GM20431 (cell line): ENCODE results near the gene ICOS.
"Not testable (repeated sequence)": the region's sequence is repeated elsewhere in the genome, so short reads cannot be mapped to it uniquely, and the experiment has no call there.

Source experiments
- in situ Hi-C: fragments of 300-500 bp; cut with MseI, MboI; formaldehyde crosslinking; loops from one replicate; pipeline ENCODE4 v1.15.0; 2020; ENCODE audit warnings: low sequenced_read_pairs; ENCODE audit not compliant: unreplicated experiment

Gene ICOS

DNA sequence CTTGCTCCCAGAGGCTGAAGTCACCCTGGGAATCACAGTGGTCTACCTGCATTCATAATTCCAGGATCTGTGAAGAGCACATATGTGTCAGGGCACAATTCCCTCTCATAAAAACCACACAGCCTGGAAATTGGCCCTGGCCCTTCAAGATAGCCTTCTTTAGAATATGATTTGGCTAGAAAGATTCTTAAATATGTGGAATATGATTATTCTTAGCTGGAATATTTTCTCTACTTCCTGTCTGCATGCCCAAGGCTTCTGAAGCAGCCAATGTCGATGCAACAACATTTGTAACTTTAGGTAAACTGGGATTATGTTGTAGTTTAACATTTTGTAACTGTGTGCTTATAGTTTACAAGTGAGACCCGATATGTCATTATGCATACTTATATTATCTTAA is 24.2 kb downstream of the ICOS start:
- in situ Hi-C loops, result no loop called here

DNA sequence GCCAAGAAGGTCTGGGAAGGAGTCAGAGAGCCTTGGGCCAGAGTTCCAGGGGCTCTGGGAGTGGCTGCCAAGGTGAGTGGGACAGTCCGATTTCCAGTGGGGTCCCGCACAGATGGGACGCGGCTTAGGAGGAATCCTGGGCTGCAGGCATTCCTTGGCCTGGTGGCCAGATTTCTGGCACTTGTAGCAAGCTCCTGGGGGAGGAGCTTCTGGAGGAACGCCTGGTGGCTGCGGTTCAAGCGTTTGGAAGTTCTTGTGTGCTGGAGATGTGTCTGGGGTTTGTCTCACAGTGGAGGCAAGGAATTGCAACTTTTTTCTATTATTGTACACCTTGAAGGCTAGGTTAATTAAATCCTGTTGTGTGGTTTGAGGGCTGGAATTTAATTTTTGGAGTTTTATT is 28.6 kb downstream of the ICOS start:
- in situ Hi-C loops, result not testable (repeated sequence)

DNA sequence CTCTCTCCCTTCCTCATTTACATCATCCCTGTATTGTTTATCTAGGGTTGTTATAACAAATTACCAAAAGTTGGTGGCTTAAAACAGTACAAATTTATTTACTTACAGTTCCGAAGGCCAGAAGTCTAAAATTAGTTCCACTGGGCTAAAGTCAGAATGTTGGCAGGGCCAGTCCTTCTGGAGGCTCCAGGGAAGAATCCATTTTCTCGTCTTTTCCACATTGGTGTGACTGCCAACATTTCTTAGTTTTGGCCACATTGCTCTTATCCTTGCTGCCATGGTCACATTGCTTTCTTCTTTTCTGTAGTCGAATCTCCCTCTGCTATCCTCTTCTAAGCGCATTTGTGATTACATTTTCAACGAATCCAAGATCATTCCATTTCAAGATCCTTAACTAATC is 34.7 kb downstream of the ICOS start:
- in situ Hi-C loops, result no loop called here

DNA sequence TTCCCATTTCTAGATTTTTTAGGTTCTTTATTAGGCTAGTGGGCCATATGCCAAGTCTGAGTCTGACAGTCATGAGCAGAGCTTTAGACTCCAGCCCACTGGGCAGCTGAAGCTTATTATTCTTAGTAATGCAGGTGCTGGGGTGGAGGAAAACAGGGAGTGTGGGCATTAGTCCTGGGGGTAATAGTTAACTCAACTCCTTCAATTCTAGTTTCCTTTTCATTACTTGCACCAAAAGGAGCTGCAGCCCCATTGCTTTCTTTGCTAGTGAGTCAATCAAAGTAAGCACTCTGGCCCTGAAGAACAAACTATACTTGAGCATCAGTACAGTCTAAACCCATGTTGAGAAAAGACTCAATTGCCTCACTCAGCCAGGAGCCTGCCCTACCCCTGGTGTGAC is 35.5 kb downstream of the ICOS start:
- in situ Hi-C loops, result no loop called here

DNA sequence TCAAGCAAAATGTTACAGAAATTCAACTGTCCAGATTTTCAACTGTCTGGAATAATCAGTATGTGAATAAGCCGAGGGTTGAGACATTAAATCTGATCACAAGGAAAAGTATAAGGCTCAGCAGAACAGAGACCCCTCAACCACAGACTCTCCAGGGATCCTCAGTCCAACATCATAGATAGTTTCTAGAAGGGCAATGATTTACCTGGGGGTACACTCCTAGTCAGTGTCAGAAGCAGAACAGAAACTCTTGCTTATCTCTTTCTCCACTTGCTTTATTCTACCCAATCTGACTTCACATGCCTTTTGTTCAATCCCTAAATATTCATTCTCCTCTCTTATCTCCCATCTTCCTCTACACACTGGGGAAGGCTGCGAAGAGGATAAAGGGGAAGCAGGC is 36.4 kb downstream of the ICOS start:
- in situ Hi-C loops, result no loop called here

DNA sequence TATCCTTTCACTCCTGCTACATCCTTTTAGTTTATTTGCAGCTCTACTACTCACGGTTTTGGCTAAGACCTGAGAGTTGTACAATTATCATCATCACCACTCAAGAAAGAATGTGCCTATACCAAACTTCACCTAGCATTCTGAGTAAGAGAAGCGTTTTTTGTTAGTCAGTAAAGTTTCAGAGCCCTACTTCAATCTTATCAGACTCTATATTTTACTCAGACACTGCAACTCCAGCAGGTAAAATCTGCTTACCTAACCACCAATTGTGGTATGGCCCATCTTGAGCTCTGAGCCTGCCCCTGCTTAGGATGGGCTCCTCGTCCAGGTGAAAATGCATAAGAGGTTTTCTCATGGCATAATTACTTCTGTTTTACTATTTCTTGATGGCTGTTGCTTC is 37.1 kb downstream of the ICOS start:
- in situ Hi-C loops, result no loop called here

DNA sequence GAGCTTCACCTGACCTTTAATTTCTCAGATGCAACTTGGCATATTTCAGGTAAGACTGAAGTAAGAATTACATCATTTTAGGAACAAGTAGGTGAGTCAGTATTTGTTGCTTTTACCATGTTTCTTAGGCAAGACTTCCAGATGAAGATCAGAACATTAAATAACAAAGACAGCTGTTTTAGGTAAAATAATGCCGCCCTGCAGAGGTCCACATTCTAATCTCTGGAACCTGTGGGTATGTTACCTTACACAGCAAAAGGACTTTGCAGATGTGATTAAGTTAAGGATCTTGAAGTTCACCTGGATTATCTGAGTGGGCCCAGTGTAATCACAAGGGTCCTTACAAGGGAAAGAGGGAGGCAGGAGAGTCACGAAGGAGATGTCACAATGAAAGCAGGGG is 39.3 kb downstream of the ICOS start:
- in situ Hi-C loops, result no loop called here

DNA sequence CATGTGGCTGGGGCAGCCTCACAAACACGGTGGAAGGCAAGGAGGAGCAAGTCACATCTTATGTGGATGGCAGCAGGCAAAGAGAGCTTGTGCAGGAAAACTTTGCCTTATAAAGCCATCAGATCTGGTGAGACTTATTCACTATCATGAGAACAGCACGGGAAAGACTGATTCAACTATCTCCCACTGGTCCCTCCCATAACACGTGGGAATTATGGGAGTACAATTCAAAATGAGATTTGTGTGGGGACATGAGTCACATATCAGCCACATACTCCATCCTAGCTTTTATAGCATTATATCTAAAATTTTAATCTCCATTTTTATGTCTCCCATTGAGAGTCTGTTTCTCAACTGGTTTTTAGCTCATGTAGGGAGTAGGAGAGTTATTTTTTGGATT is 45.7 kb downstream of the ICOS start:
- in situ Hi-C loops, result no loop called here

DNA sequence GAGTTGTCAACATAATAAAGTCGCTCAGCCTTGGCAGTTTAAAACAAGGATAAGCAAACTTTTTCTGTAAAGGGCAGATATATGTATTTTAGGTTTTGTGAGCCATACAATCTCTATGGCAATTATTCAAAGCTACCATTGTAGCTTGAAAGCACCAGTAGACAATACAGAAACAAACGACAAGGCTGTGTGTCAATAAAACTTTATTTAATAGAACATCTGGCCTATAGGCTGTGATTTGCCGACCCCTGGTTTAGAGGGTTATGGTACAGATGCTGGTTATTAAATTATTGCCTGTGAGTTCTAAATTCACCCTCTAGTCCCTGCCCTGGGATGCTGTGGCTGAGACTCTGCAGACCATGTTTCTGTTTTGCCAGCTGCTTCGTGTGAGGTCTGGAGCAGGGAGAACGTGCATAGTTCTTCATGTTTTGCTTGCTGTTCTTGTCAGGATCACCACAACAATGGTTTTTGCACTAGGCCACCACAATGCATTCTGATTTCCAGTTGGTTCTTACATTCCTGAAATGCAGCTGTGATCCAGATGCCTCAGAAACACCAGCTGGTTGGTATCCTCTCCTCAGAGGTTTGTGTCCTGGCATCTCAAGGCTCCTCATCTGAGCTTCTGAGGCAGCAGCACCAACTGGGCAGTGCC is 46.6 kb downstream of the ICOS start:
- in situ Hi-C loops, result no loop called here

DNA sequence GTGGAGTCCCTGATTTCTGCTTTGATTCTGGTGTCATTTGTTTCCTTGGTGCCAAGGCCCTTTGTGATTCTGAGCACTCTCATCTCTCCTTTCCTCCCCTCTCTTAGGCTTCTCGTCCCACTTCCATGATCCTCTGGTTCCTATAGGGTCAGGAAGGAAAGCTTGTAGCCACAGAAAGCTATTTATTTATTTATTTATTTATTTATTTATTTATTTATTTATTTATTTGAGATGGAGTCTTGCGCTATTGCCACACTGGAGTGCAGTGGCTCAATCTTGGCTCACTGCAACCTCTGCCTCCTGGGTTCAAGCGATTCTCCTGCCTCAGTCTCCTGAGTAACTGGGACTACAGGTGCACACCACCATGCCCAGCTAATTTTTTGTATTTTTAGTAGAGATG is 49.4 kb downstream of the ICOS start:
- in situ Hi-C loops, result not testable (repeated sequence)

DNA sequence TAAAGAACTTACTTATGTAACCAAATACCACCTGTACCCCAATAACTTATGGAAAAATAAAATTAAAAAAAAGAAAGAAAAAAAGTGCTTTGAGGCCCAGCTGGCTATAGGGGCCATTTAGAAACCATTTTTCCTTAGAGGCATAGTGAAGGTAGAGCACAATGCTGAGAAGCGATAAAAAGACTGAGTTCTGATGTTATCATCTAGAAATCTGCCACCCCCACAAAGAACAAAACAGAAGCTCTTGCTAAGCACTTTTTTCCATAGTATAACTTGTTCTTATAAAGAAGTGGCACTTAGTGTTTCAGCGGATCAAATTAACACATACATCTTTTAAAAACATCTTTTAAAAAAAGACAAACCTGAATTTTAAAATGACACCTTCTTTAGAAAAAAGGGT is 51.4 kb downstream of the ICOS start:
- in situ Hi-C loops, result no loop called here

DNA sequence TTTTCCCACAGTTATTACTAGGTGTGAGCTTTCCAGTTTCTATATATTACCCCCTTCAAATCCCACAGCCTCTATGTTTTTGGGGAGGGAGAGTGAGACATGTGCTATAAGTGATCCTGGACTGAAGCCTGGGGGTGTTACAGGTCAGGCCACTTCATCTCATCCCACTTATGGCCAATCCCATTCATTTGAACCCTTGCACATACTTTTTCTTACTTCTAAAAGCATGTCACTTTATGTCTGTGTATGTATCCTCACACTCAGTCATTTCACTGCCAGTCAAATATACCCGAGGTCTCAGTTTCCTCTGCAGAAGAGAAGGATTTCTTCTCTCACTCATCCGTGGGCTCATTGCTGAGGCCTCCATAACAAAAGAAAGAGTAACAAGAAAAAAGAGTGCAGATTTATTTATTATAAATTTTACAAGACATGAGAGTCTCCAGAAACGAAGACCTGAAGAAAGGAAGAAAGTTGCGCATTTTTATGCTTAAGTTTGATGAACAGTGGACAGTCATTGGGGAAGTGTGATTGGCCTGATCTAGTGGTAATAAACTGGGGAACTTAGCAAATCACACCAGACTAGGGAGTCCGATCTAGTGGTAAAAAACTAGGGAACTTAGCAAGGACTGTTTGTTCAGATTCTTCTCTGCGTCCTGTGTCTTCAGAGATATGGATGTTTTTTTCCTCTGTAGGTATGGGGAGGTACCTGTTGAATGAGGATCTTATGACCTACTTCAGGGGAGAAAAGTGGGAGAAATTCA is 52.1 kb downstream of the ICOS start:
- in situ Hi-C loops, result no loop called here

DNA sequence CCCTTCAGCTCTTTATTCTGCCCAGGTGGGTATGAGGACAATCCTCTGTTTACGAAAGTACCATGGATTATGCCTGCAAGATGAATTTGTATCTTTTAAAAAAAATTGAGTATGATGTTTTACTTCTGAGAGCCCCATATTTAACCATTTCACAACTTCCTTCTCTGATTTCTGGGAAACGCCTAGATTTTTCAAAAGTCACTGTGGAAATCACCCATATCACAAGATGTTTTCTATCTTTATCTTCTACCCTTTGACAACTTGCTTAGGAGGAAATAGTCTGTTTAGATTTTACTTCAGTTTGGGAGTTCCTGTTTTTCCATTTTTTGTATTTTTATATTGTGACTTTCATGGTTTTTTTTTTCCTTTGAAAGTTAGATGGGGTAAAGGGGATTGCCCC is 53.0 kb downstream of the ICOS start:
- in situ Hi-C loops, result no loop called here

DNA sequence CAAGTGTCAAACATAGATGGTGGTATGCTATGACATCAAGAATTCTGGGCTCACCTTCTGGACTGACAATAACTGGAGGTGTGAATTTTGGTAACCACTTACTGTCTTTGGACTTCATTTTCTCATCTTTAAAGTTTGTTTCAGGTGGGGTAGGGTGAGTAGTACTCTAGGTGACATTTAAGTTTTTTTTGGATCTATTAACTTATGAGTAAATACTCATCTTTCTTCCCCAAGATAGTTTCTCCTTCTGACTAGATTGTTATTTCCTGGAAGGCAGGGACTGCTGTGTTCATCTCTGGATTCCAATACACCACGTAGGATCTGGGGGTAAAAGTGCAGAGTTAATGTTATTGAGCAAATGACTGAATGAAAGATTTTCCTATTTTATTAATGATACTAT is 55.9 kb downstream of the ICOS start:
- in situ Hi-C loops, result no loop called here

DNA sequence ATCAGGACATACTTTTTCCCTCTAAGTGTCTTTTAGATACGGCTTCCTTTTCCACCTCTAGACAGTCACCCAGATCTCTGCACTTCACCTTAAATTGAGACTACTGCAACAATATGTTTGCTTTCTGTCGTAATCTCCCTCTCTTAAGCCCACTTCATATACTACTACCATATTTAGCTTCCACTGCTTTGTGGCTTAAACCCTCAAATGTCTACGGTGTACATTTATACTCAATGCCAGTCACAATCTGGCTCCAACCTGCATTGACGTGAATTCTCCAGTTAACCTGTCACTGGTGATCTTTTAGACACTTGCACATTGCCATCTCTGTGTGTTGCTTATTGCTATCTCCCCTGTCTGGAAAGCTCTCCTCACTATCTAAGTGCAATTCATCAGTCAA is 56.4 kb downstream of the ICOS start:
- in situ Hi-C loops, result no loop called here

DNA sequence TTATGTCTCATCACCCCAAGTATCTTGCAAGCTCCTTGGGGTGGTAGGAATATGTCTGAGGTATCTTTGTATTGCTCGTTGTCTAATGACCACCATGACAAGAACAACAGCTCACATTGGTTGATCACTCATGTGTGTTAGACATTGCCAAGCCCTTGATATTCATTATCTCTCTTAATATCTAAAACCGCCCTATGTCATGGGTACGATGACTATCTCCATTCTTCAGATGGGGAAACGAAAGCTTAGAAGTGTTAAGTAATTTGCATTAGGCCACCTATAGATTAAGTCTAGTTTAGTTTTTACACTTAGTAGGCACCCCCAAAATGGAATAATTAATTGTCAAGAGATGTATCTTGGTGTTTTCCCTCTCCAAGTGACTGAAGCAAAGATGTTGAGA is 57.0 kb downstream of the ICOS start:
- in situ Hi-C loops, result no loop called here

DNA sequence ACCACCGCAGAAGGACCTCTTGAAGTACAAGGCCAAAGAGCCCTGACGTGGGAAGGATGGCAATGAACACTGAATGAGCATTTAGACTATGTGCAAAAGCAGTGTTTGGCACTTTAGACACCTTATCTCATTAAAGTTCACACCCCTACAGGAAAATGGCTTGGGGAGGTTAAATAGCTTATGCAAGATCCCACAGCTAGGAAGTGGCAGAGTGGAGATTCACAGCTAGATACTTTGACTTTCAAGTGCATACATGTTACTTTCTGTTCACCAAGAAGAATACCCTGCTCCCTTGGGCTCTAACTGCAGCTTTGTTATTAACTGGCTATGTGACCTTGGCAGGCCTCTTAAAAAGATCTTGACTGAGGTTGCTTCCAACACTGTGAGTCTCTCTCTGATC is 58.2 kb downstream of the ICOS start:
- in situ Hi-C loops, result no loop called here

DNA sequence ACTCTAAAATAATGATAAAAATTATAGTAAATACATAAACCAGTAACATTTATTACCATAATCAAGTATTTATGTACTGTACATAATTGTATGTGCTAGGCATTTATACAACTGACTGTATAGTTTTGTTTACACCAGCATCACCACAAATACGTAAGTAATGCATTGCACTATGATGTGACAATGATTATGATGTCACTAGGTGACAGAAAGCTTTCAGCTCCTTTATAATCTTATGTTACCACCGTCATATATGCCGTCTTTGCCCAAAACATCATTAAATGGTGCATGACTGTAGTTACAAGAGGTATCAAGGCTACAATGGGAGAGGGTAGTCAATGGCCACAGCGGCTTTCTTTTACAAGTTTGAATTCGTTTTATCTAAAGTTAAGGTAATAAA is 60.1 kb downstream of the ICOS start:
- in situ Hi-C loops, result no loop called here

DNA sequence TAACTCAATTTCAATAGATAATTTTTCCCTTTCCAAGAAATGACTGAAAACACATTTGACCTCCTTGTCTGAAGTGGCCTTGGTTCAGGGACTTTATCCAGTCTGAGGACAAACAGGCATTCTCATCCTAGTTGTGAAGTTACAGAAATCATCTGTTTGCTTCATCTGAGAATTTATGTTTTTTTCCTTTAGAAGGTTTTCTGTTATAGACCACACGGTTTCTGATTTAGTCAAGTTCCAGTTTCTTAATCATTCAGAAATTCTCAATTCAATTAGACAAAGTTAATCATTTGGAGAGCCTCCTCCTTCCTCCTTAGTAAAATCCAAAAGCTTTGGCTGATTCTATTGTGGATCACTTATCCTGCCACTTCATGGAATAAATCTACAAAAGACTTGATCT is 60.9 kb downstream of the ICOS start:
- in situ Hi-C loops, result no loop called here

DNA sequence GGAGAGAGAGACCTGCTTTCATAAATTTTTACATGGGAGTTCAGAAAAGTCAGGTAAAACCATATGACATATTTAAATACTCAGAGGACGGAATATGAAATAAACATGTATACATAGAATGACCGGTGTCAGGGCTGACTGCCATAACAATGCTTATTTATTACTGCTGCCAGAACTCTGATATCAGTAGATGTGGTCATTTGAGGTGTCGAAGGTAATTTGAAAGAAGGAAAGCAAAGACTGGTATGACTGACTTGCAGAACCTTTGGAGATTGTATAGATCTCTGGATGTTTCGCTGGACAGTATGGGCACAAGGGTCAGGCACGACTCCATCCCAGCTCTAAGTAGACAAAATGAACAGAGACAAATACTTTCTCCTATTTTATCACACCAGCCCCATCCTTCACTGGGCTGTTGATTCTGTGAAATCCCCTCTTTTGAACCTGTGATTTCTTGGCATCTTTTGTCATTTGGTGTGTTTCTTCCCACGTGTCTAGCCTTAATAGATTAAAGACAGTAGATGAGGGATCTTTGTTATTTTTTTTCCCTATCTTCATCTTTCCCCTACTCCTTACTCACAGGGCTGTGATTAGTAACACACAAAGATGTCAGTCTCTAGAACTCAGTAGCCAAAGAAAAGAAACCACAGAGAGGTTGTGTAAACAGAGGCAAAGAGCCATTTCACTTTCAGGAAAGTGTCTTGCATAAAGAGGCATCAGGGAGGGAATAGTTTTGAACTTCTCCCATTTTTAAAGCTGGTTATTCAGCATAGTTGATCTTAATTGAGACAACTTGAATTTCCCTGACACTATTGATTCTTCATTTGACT is 61.6 kb downstream of the ICOS start:
- in situ Hi-C loops, result no loop called here

DNA sequence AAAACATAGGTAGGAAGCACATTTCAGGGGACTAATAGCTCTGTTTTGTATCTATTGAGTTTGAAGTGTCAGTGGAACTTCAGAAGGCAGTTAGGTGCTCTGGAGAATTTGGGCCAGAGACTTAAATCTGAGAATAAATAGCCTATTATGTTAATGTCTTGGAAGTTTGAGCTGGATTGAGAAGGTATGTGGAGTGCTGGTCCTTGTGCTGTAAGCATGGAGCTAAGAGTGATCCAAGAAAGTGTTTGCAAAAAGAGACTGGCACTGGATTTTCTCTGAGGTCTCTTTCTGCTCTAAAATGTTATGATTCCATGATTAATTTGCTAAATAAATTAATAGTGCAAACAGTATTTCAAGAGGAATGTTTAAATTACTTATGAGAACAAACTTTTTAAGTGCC is 63.3 kb downstream of the ICOS start:
- in situ Hi-C loops, result no loop called here
